ENCODE results near the gene GFY. TPM values are rescaled to one million over a fixed set of nuclear protein-coding genes. Genes with fewer than 3 reads are reported as not detected.

Gene GFY
- total and polyA plus RNA-seq, 9 of the 15 experiments (the other 6 are each of a cell fraction or from before 2014, with no cell fraction given): 0.06 to 0.40 (median 0.19) TPM; not detected in 3

DNA sequence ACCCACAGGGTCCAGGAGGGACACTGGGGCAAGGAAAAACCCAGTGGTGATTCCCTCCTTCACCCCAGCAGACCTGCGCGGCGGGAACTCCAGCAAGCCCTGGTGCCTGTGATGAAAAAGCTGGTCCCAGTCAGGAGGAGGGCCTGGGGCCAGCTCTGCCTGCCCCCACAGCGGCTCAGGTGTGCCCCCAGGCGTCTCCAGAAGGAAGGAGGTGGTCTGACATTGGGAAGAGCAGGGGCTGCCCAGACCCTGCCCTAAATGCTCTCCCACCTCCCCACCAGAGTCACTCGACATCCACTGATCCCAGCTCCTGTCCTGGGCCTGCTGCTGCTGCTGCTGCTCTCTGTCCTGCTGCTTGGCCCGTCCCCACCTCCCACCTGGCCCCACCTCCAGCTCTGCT, 8.1 kb upstream of the GFY start (continued):
- TF ChIP-seq, protein P1, sequence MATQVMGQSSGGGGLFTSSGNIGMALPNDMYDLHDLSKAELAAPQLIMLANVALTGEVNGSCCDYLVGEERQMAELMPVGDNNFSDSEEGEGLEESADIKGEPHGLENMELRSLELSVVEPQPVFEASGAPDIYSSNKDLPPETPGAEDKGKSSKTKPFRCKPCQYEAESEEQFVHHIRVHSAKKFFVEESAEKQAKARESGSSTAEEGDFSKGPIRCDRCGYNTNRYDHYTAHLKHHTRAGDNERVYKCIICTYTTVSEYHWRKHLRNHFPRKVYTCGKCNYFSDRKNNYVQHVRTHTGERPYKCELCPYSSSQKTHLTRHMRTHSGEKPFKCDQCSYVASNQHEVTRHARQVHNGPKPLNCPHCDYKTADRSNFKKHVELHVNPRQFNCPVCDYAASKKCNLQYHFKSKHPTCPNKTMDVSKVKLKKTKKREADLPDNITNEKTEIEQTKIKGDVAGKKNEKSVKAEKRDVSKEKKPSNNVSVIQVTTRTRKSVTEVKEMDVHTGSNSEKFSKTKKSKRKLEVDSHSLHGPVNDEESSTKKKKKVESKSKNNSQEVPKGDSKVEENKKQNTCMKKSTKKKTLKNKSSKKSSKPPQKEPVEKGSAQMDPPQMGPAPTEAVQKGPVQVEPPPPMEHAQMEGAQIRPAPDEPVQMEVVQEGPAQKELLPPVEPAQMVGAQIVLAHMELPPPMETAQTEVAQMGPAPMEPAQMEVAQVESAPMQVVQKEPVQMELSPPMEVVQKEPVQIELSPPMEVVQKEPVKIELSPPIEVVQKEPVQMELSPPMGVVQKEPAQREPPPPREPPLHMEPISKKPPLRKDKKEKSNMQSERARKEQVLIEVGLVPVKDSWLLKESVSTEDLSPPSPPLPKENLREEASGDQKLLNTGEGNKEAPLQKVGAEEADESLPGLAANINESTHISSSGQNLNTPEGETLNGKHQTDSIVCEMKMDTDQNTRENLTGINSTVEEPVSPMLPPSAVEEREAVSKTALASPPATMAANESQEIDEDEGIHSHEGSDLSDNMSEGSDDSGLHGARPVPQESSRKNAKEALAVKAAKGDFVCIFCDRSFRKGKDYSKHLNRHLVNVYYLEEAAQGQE (IDR thresholded peaks at IDR 0.05; ENCODE audit: borderline replicate concordance): 0 out of 2 replicates have a peak, but pooled peaks have one; percentile 6
- TF ChIP-seq, protein P1 (CRISPR knock-in tag; IDR thresholded peaks at IDR 0.05; ENCODE audit: low read depth): no peak
- TF ChIP-seq, protein P2, sequence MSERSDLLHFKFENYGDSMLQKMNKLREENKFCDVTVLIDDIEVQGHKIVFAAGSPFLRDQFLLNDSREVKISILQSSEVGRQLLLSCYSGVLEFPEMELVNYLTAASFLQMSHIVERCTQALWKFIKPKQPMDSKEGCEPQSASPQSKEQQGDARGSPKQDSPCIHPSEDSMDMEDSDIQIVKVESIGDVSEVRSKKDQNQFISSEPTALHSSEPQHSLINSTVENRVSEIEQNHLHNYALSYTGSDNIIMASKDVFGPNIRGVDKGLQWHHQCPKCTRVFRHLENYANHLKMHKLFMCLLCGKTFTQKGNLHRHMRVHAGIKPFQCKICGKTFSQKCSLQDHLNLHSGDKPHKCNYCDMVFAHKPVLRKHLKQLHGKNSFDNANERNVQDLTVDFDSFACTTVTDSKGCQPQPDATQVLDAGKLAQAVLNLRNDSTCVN (CRISPR knock-in tag; IDR thresholded peaks at IDR 0.05): no peak
